ENCODE data around the gene FHOD3. TPM values are rescaled to one million over a fixed set of nuclear protein-coding genes. Genes with fewer than 3 reads are reported as not detected.
A peak's percentile ranks its signal among the peaks of the same experiment; 100 is the strongest.

FHOD3 gene
- total RNA-seq, 1 donor from 2014 or later = 16.3 TPM

DNA sequence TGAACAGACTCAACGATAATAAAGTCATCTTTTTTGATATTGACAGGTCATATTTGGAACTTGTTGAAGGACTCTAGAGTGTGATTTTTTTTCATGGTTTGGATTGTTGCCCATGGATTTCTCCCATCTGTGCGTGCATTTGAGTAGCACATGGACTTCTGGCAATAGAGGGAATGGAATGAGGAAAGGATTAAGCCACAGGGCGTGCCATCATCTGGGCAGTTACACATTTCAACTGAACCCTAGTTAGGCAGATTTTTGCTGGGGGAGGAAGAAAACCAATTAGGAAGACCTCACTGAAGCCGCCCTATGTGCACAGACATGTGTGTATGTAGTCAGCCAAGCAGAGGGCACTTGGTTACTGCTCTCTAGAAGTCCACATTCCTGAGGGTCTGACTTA, 458.7 kb downstream of the FHOD3 start:
- Mint-ChIP-seq H3K4me1 (peaks cover 9% of the 10 kb centered on the region), H3K27me3 (ENCODE audit: low read depth) (no peaks in the 10 kb centered on the region), H3K27ac (peak overlapping the region; percentile 1), H3K36me3 (no peaks in the 10 kb centered on the region), H3K9me3 (no peaks in the 10 kb centered on the region), H3K4me3 (no peak overlapping the region)
- TF ChIP-seq, protein P1, sequence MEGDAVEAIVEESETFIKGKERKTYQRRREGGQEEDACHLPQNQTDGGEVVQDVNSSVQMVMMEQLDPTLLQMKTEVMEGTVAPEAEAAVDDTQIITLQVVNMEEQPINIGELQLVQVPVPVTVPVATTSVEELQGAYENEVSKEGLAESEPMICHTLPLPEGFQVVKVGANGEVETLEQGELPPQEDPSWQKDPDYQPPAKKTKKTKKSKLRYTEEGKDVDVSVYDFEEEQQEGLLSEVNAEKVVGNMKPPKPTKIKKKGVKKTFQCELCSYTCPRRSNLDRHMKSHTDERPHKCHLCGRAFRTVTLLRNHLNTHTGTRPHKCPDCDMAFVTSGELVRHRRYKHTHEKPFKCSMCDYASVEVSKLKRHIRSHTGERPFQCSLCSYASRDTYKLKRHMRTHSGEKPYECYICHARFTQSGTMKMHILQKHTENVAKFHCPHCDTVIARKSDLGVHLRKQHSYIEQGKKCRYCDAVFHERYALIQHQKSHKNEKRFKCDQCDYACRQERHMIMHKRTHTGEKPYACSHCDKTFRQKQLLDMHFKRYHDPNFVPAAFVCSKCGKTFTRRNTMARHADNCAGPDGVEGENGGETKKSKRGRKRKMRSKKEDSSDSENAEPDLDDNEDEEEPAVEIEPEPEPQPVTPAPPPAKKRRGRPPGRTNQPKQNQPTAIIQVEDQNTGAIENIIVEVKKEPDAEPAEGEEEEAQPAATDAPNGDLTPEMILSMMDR (IDR thresholded peaks at IDR 0.05; ENCODE audit: unreplicated experiment) = no peak
- no peak for DNase-seq (ENCODE audit: low spot score in 2 of 2, unreplicated experiment in 2 of 2)

DNA sequence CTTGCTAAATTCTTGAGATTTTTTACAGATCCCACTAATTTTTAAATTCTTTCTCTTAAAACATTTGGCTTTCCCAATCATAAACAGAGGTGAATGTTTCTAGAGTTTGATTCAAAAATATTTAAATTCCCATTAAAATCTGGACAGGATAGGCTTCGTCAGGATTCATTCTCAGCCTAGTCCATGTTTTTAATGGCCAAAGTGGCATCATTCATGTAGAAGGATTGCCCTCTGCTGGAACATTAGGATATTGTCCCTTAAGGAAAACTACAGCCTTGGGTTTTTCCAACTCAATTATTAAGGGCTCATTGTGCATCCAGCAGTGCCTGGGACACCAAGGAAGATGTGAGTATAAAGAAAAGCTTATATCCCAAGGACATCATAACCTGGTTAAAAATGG, 459.6 kb downstream of the FHOD3 start:
- Mint-ChIP-seq H3K4me3 (no peak overlapping the region), H3K4me1 (peaks cover 9% of the 10 kb centered on the region), H3K36me3 (peaks cover 2% of the 10 kb centered on the region), H3K27ac (no peak overlapping the region), H3K27me3 (ENCODE audit: low read depth) (no peaks in the 10 kb centered on the region), H3K9me3 (no peaks in the 10 kb centered on the region)
- TF ChIP-seq, protein P1 (IDR thresholded peaks at IDR 0.05; ENCODE audit: unreplicated experiment) = peak; percentile 70
- no peak for DNase-seq (ENCODE audit: low spot score in 2 of 2, unreplicated experiment in 2 of 2)

DNA sequence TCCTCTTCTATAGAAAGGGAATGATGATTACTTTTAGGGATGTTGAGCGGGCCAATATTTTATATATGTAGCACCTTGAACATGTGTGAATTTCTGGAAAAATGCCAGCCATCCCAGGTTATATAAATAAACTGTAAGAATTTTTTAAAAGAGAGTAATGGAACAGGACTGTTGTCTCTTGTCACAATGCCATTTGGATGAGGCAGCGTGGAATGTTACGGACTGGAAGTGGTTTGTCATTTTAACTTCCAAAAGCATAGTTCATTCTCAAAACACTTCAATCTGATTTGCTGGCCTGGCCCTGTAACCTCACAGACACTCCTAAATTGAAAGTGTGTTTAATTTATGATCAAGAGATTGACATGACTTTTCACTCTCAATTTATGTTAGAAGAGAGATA, 460.5 kb downstream of the FHOD3 start:
- DNase-seq (ENCODE audit: low spot score in 2 of 2, unreplicated experiment in 2 of 2) = no peak
- H3K4me3 Mint-ChIP-seq = no peak overlapping the region
- no peak overlapping the region for H3K27ac Mint-ChIP-seq
- TF ChIP-seq, protein P1 (IDR thresholded peaks at IDR 0.05; ENCODE audit: unreplicated experiment) = no peak
- peaks cover 5% of the 10 kb centered on the region for H3K36me3 Mint-ChIP-seq
- peaks cover 9% of the 10 kb centered on the region for H3K4me1 Mint-ChIP-seq
- H3K9me3 Mint-ChIP-seq = no peaks in the 10 kb centered on the region
- H3K27me3 Mint-ChIP-seq (ENCODE audit: low read depth) = no peaks in the 10 kb centered on the region

DNA sequence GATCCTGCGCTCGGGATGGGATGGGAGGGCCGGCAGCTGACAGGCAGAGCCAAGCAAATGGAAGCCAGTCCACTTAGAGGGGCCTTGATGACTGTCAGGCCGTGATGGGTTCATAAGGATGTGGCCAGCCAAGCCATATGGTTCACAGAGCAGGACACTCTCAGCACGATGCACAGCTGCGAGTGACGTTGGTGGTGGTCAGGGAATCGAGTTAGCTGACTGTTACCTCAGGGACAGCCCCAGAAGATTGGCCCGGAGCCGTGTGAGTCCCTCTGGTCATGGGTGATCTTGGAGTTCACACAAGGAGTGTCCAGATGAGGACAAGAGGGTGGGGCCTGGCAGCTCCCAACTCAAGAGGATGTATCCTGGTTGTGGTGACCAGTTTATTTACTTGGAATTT, 461.1 kb downstream of the FHOD3 start:
- no peak overlapping the region for H3K4me3 Mint-ChIP-seq
- TF ChIP-seq, protein P1 (IDR thresholded peaks at IDR 0.05; ENCODE audit: unreplicated experiment) = no peak
- H3K27ac Mint-ChIP-seq = no peak overlapping the region
- no peak for DNase-seq (ENCODE audit: low spot score in 2 of 2, unreplicated experiment in 2 of 2)
- peaks cover 5% of the 10 kb centered on the region for H3K4me1 Mint-ChIP-seq
- peaks cover 5% of the 10 kb centered on the region for H3K36me3 Mint-ChIP-seq
- H3K9me3 Mint-ChIP-seq = no peaks in the 10 kb centered on the region
- H3K27me3 Mint-ChIP-seq (ENCODE audit: low read depth) = no peaks in the 10 kb centered on the region

DNA sequence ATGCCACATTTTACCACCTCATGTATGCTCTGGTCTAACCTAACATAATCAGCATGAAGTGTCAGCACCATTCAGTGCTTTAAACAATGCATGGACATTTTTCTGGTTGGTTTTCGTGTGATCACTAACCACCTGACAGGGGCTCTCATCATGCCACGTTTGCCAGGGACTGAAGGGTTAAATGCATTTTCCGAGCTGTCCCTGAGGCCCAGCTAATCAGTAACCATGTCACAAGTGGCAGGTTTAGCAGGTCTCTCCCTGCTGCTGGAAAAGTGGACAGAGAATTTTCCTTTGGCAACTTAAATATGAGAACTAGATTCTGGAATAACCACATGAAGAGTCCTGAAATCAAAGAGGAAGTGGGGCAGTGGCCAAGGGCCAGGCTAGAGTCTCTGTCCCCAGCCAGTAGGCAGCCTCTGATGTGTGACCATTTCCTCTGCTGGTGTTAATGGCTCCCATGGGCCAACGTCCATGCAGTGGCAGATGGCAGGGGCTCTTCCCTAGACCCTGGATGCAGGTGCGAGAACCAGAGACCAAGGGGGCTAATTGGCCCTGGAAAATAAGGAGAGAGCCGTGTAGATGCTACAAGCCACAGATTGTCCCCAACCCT, 461.8 kb downstream of the FHOD3 start:
- Mint-ChIP-seq H3K27me3 (ENCODE audit: low read depth) (no peaks in the 10 kb centered on the region), H3K27ac (no peak overlapping the region), H3K4me1 (peaks cover 4% of the 10 kb centered on the region), H3K36me3 (peaks cover 5% of the 10 kb centered on the region), H3K4me3 (no peak overlapping the region), H3K9me3 (no peaks in the 10 kb centered on the region)
- TF ChIP-seq, protein P1 (IDR thresholded peaks at IDR 0.05; ENCODE audit: unreplicated experiment) = no peak
- DNase-seq (ENCODE audit: low spot score in 2 of 2, unreplicated experiment in 2 of 2) = no peak

DNA sequence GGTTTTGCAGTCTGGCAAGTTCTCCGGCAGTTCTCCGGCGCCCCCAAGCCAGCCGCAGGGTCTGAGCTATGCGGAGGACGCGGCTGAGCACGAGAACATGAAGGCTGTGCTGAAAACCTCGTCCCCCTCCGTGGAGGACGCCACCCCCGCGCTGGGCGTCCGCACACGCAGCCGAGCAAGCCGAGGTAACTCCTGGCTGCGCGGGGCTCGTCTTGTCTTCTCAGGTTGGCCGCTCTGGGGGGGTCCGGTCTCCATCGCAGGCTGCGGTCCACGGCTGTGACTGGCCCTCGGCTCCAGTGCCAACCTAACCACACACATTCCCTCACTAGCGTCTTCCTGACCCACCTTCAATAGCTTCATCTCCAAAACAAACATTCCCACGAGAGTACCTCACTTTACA, 463.1 kb downstream of the FHOD3 start:
- TF ChIP-seq, protein P1 (IDR thresholded peaks at IDR 0.05; ENCODE audit: unreplicated experiment) = no peak
- H3K4me3 Mint-ChIP-seq = no peak overlapping the region
- H3K27ac Mint-ChIP-seq = no peak overlapping the region
- H3K36me3 Mint-ChIP-seq = peaks cover 5% of the 10 kb centered on the region
- peaks cover 4% of the 10 kb centered on the region for H3K4me1 Mint-ChIP-seq
- DNase-seq (ENCODE audit: low spot score in 2 of 2, unreplicated experiment in 2 of 2) = no peak
- no peaks in the 10 kb centered on the region for H3K9me3 Mint-ChIP-seq
- no peaks in the 10 kb centered on the region for H3K27me3 Mint-ChIP-seq (ENCODE audit: low read depth)
